ENCODE data around the gene KDM6A.
"Not testable (repeated sequence)": the region's sequence is repeated elsewhere in the genome, so short reads cannot be mapped to it uniquely, and the experiment has no call there.

The KDM6A gene

DNA sequence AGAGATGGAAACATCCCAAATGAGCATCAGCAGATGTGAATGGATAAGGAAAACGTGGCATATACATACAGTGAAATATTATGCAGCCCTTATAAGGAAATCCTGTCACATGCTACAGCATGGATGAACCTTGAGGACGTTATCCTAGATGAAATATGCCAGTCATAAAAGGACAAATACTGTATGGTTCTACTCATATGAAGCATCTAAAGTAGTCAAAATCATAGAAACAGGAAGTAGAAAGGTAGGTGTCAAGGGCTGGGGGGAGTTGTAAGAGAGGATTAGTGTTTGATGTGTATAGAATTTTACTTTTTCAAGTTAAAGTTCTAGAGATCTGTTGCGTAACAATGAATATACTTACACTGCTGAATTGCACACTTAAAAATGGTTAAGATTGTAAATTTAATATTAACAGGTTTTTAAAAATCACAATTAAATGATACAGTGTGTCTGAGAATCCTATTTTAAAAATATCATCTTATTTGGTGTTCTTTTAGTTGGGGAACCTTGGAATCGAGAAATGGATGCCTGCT lies 58.5 kb downstream of the KDM6A start:
- no peak overlapping the region for H3K4me3 Mint-ChIP-seq

DNA sequence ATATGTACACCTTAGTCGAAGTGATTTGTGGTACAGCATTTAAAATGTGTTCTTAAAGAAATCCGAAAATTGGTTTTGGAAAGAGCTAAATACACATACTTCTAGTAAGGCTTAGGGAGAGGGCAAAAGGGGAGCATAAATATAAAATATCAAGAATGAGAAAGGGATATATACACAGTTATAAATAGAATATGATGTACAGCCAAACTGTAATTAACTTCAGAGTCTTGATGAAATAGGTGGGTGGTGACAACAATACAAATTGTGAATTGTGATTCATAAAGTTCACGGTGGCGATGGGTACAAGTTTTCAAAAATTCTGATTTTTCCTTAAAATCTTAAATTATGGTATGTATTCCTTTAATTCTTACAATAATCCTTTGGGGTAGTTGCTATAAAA lies 62.2 kb downstream of the KDM6A start:
- Mint-ChIP-seq H3K9me3 (ENCODE audit: low read depth) (no peaks in the 10 kb centered on the region), H3K36me3 (peaks cover 2% of the 10 kb centered on the region), H3K4me1 (ENCODE audit: low read depth) (peaks cover 68% of the 10 kb centered on the region), H3K27me3 (no peaks in the 10 kb centered on the region), H3K4me3 (no peak overlapping the region), H3K27ac (no peak overlapping the region)

More for the DNA sequence above, 58.5 kb downstream of the KDM6A start:
- Mint-ChIP-seq H3K9me3 (ENCODE audit: low read depth) (no peaks in the 10 kb centered on the region), H3K27ac (no peak overlapping the region), H3K27me3 (no peaks in the 10 kb centered on the region), H3K36me3 (no peaks in the 10 kb centered on the region), H3K4me1 (ENCODE audit: low read depth) (peaks cover 63% of the 10 kb centered on the region)

DNA sequence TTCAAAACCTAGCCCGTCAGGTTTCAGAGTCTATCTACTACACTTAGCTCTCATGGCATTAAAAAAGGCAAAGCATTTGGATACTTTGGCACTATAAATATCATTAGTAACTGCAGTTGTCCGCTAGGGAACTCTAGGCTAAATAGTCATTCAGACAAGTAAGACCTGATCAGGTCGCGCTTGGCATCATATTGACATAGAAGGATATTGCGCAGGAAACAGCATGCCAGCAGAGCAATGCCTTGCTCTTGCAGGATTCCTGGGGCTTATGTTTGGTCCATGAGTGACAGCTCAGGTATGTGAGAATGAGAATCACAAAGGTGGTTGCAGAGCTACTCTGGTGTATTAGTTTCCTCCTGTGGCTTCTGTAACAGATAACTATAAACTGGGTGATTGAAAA lies 62.7 kb downstream of the KDM6A start:
- H3K27ac Mint-ChIP-seq, result no peak overlapping the region
- peaks cover 2% of the 10 kb centered on the region for H3K36me3 Mint-ChIP-seq
- H3K9me3 Mint-ChIP-seq (ENCODE audit: low read depth), result no peaks in the 10 kb centered on the region
- H3K4me1 Mint-ChIP-seq (ENCODE audit: low read depth), result peaks cover 68% of the 10 kb centered on the region
- H3K4me3 Mint-ChIP-seq, result no peak overlapping the region
- no peaks in the 10 kb centered on the region for H3K27me3 Mint-ChIP-seq

DNA sequence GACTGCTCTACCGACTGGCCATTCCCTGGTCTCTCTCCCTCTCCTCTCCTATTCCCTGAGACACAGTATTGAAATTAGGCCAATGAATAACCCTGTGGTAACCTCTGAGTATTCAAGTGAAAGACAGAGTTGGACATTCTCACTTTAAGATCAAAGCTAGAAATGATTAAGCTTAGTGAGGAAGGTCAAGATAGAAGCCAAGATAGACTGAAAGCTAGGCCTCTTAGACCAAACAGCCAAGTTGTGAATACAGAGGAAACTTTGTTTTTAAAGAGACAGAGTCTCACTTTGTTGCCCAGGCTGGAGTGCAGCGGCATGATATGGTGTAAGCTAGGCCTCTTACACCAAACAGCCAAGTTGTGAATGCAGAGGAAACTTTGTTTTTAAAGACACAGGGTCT lies 64.6 kb downstream of the KDM6A start:
- Mint-ChIP-seq H3K4me1 (ENCODE audit: low read depth) (peaks cover 58% of the 10 kb centered on the region), H3K27ac (peak overlapping the region; percentile 50), H3K4me3 (peak overlapping the region; percentile 51), H3K36me3 (peaks cover 4% of the 10 kb centered on the region), H3K9me3 (ENCODE audit: low read depth) (no peaks in the 10 kb centered on the region), H3K27me3 (no peaks in the 10 kb centered on the region)

DNA sequence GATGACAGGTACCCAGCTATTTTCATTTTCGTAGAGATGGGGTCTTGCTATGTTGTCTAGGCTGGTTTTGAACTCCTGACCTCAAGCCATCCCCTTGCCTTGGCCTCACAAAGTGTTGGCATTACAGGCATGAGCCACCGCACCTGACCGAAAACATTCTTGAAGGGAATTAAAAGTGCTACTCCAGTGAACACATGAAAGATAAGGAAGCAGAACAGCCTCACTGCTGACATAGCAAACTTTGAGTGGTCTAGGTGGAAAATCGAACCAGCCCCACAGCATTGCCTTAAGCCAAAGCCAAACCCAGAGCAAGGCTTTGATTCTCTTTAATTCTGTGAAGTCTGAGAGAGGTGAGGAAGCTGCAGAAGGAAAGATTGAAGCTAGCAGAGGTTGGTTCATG lies 65.1 kb downstream of the KDM6A start:
- H3K4me3 Mint-ChIP-seq, result peak overlapping the region; percentile 54
- H3K36me3 Mint-ChIP-seq, result peaks cover 4% of the 10 kb centered on the region
- H3K4me1 Mint-ChIP-seq (ENCODE audit: low read depth), result peaks cover 58% of the 10 kb centered on the region
- H3K9me3 Mint-ChIP-seq (ENCODE audit: low read depth), result no peaks in the 10 kb centered on the region
- no peaks in the 10 kb centered on the region for H3K27me3 Mint-ChIP-seq
- no peak overlapping the region for H3K27ac Mint-ChIP-seq

DNA sequence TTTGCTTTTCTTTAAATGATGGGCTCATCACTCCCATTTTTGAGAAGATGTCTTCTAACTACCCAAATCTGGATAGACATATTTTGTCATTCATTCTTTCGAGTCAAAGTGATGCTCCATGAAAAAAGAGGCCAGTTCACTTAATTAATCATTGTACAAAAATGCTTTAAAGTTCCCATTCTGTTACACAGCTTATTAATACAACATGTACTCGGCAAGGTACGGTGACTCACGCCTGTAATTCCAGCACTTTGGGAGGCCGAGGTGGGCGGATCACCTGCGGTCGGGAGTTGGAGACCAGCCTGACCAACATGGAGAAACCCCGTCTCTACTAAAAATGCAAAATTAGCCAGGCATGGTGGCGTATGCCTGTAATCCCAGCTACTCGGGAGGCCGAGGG lies 67.6 kb downstream of the KDM6A start:
- peaks cover 42% of the 10 kb centered on the region for H3K4me1 Mint-ChIP-seq (ENCODE audit: low read depth)
- H3K27ac Mint-ChIP-seq; H3K36me3 Mint-ChIP-seq; H3K4me3 Mint-ChIP-seq; H3K9me3 Mint-ChIP-seq (ENCODE audit: low read depth); H3K27me3 Mint-ChIP-seq: not testable (repeated sequence)

DNA sequence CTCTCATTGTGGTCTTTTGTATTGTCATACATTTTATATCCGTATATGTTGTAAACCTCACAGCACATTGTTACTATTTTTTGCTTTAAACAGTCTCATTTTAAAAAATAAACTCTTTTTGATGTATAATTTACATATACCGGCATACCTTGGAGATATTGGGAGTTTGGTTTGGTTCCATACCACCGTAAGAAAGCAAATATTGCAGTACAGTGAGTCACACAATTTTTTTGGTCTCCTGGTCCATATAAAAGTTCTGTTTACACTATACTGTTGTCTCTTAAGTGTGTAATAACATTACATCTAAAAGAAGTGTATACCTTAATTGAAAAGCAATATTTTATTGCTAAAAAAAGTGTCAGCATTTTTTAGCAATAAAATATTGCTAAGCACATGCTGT lies 70.0 kb downstream of the KDM6A start:
- Mint-ChIP-seq H3K27me3 (no peaks in the 10 kb centered on the region), H3K4me3 (no peak overlapping the region), H3K4me1 (ENCODE audit: low read depth) (peaks cover 27% of the 10 kb centered on the region)

DNA sequence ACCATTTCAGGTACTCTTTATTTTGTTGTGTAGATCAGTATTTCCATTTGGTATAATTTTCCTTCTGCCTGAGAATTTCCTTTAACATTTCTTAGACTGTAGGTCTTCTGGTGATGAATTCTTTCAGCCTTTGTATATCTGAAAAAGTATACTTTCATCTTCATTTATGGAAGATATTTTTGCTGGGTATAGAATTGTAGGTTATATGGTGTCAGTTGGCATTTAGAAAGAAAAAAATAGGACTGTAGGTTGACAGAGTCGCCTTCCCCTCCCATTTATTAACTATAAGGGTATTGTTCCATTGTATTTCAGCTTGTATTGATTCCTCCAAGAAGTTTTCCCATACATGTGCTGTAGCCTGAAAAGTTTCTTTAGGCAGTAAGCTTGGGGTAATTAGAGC lies 71.9 kb downstream of the KDM6A start:
- no peak overlapping the region for H3K4me3 Mint-ChIP-seq

More for the DNA sequence above, 70.0 kb downstream of the KDM6A start:
- H3K9me3 Mint-ChIP-seq (ENCODE audit: low read depth), result no peaks in the 10 kb centered on the region
- H3K36me3 Mint-ChIP-seq, result peaks cover 8% of the 10 kb centered on the region
- H3K27ac Mint-ChIP-seq, result no peak overlapping the region

DNA sequence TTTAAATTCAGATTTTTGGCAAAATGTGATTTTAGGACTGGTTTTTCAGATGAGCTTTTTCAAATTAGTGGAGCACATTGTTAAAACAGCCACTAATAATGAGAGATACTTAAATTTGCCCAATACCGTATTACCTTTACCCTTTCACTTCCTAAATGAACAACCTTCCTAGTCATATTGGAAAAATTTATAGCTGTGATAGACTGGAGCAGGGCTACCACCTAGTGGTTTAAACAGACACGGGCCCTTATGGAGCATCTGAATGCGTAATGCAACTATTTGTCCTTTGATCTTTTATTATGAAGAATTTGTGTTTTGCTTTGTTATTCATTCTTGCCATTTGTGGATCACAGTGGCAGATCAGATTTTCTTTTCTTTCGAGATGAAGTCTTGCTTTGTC lies 72.7 kb downstream of the KDM6A start:
- Mint-ChIP-seq H3K4me3 (no peak overlapping the region), H3K9me3 (ENCODE audit: low read depth) (no peaks in the 10 kb centered on the region), H3K4me1 (ENCODE audit: low read depth) (peaks cover 26% of the 10 kb centered on the region), H3K27me3 (no peaks in the 10 kb centered on the region), H3K27ac (no peak overlapping the region), H3K36me3 (peaks cover 6% of the 10 kb centered on the region)

More for the DNA sequence above, 71.9 kb downstream of the KDM6A start:
- H3K9me3 Mint-ChIP-seq (ENCODE audit: low read depth), result no peaks in the 10 kb centered on the region
- H3K27ac Mint-ChIP-seq, result no peak overlapping the region
- no peaks in the 10 kb centered on the region for H3K27me3 Mint-ChIP-seq
- H3K4me1 Mint-ChIP-seq (ENCODE audit: low read depth), result peaks cover 18% of the 10 kb centered on the region
- peaks cover 6% of the 10 kb centered on the region for H3K36me3 Mint-ChIP-seq

DNA sequence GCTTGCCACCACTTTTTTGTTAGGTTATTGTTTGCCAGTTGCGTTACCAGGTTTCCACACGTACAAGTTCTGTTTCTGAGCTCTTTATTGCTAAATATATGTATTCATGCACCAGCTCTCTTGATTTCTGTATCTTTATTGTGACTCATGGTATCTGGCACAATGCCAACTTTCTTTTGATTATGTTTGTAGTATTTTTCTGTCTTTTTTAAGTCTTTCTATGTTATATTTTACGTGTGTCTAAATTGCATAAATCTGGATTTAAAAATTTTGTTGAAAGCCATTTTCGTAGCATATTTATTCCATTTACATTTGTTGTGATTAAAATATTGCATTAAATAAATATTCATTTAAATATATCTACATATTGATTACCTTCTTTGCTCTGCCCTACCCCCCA lies 73.8 kb downstream of the KDM6A start:
- Mint-ChIP-seq H3K27me3 (no peaks in the 10 kb centered on the region), H3K9me3 (ENCODE audit: low read depth) (no peaks in the 10 kb centered on the region), H3K4me3 (no peak overlapping the region), H3K27ac (no peak overlapping the region), H3K4me1 (ENCODE audit: low read depth) (peaks cover 34% of the 10 kb centered on the region), H3K36me3 (peaks cover 6% of the 10 kb centered on the region)

DNA sequence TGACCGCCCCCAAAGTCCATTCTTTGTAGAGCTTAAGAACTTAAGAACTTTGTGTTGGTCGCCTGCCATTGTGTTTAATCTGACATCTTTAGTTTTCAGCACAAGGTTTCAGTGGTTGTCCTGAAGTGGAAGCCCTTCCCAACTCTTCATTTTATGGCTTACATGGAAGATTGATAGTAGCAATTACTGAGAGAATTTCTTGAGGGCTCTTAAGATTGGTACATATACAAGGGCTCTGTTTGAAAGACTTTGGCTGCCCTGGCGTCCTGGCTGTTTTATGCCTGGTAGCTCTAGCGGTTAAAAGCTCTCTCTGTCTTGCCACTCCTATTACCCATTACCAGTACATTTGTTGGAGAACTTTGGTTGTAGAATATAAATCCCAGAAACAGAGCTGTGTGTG lies 75.0 kb downstream of the KDM6A start:
- peaks cover 4% of the 10 kb centered on the region for H3K36me3 Mint-ChIP-seq
- H3K27ac Mint-ChIP-seq, result no peak overlapping the region
- H3K27me3 Mint-ChIP-seq, result no peaks in the 10 kb centered on the region
- peak overlapping the region; percentile 35 for H3K4me3 Mint-ChIP-seq
- no peaks in the 10 kb centered on the region for H3K9me3 Mint-ChIP-seq (ENCODE audit: low read depth)
- peaks cover 39% of the 10 kb centered on the region for H3K4me1 Mint-ChIP-seq (ENCODE audit: low read depth)

DNA sequence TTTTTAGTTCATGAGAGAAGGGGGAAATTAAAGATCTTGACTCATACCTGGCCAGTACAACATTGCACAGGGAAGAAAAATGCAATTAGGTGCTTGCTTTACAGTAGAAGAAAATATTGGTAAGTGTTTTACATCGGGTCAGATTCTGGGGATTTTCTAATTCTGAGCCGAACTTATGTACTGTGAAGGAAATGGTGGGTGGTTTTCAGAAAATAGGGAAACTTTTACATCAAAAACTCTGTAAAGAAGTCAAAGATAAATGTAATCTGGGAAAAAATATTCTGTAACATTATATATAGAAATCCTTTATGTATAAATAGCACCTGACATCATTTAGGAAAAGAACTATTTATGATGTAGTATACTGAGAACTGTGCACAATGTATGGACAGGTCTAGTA lies 75.4 kb downstream of the KDM6A start:
- Mint-ChIP-seq H3K4me1 (ENCODE audit: low read depth) (peaks cover 41% of the 10 kb centered on the region), H3K36me3 (peaks cover 4% of the 10 kb centered on the region), H3K4me3 (peak overlapping the region; percentile 35), H3K9me3 (ENCODE audit: low read depth) (no peaks in the 10 kb centered on the region), H3K27me3 (no peaks in the 10 kb centered on the region), H3K27ac (no peak overlapping the region)

DNA sequence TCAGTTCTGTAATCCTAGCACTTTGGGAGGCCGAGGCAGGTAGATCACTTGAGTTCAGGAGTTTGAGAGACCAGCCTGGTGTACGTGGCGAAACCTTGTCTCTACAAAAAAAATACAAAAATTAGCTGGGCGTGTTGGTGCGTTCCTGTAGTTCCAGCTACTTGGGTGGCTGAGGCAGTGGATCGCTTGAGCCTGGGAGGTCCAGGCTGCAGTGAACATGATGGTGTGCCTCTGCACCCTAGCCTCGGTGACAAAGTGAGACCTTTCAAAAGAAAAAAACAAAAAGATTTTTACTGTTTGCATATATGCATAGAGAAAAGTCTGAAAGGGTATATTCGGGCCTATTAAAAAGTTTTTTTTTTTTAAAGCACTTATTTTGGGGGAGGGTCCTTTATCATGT lies 76.1 kb downstream of the KDM6A start:
- Mint-ChIP-seq H3K36me3 (peaks cover 4% of the 10 kb centered on the region), H3K27ac (no peak overlapping the region), H3K27me3 (no peaks in the 10 kb centered on the region), H3K4me3 (no peak overlapping the region), H3K9me3 (ENCODE audit: low read depth) (no peaks in the 10 kb centered on the region), H3K4me1 (ENCODE audit: low read depth) (peaks cover 47% of the 10 kb centered on the region)

DNA sequence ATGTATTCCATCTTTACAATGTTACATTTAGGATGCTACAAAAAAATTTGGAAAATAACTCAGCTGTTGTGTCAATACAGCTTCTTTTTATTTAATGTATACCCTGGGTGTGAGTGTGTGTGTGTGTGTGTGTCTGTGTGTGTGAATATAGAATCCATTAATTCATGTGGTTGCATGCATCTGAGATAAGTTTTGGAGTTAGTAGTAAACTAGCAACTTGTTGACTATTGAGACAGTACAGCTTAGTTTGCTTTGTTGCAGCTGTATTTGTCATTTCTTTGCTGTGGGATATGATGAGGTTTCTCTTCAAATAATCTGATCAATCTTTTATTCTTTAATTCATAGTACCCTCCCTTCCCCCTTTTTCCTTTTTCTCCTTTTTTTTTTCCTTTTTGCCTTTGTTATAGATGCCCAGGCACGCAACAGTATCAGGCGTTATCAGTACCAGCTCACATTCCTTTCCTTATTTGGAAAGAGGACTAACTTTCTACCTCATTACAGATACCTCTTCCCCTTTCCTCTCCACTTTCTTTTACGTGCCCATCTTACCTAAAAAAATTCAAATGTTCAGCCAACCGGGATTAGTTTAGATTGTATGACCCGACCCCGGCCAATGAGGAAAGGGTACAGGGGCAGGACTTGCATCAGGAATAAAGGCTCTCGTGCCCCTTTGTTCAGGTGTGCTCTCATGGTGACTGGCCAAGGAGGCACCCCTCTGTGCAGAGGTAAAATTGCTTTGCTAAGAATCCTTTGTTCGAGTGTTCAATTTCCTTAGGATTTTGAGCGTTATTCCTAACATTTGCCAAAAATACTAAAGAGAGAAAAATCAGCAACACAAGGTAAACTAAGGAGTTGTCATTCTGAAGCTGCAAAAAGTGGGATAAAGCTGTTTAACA lies 77.7 kb downstream of the KDM6A start:
- H3K4me3 Mint-ChIP-seq, result peak overlapping the region; percentile 23
- H3K9me3 Mint-ChIP-seq (ENCODE audit: low read depth); H3K36me3 Mint-ChIP-seq; H3K27ac Mint-ChIP-seq; H3K27me3 Mint-ChIP-seq: not testable (repeated sequence)
- peaks cover 57% of the 10 kb centered on the region for H3K4me1 Mint-ChIP-seq (ENCODE audit: low read depth)

DNA sequence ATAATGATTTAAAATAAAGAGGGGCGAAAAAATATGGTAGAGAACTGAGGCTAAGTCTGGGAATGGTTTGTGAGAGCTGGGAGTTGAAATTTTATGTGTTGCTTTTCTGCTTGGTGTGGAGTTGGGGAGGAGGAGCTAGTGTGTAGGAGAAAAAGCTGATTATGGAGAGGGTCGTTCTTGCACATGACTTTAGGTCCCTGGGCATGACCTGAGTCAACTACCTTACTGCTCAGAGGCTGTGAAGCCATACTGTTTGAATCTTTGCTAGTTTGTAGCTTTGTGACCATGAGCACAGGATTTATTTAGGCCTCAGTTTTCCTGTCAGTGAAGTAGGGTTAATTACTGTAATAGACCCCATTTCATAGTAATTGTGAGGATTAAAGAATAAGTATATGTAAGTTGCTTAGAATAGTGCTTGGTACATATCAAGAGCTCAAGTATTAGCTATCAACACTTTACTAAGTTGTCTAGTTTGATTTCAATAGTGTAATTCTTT lies 78.6 kb downstream of the KDM6A start:
- H3K4me3 Mint-ChIP-seq, result no peak overlapping the region
- no peaks in the 10 kb centered on the region for H3K27me3 Mint-ChIP-seq
- H3K36me3 Mint-ChIP-seq, result no peaks in the 10 kb centered on the region
- H3K27ac Mint-ChIP-seq, result no peak overlapping the region
- H3K9me3 Mint-ChIP-seq (ENCODE audit: low read depth), result no peaks in the 10 kb centered on the region
- H3K4me1 Mint-ChIP-seq (ENCODE audit: low read depth), result peaks cover 62% of the 10 kb centered on the region

Data from activated naive CD8-positive, alpha-beta T cell (primary cell).